HG03280 (cell line): ENCODE measurements around the gene RADIL.

ENCODE experiments used
- ATAC-seq: cut with Tn5 transposase; IDR thresholded peaks from one replicate; pipeline ENCODE4 v1.9.1; 2021; ENCODE audit warnings: mild to moderate bottlenecking, moderate library complexity; ENCODE audit not compliant: unreplicated experiment

RADIL gene

GRCh38 chr7:4851459-4852422, 31.8 kb downstream of the RADIL start:
- no peak for ATAC-seq

- ATAC-seq: no peak
Observed at GRCh38 chr7:4850262-4850795, 33.2 kb downstream of the RADIL start.

- no peak for ATAC-seq
Observed at GRCh38 chr7:4849390-4849789, 34.1 kb downstream of the RADIL start.

- ATAC-seq: no peak
Observed at GRCh38 chr7:4845740-4846142, 37.8 kb downstream of the RADIL start.

GRCh38 chr7:4842319-4843064, 41.0 kb downstream of the RADIL start:
- ATAC-seq: no peak

GRCh38 chr7:4841836-4842235, 41.7 kb downstream of the RADIL start:
- ATAC-seq: no peak

- ATAC-seq: no peak
Observed at GRCh38 chr7:4841007-4841784, 42.3 kb downstream of the RADIL start.

- ATAC-seq: no peak
Observed at GRCh38 chr7:4840079-4840501, 43.4 kb downstream of the RADIL start.

GRCh38 chr7:4838626-4839334, 44.7 kb downstream of the RADIL start:
- no peak for ATAC-seq

- no peak for ATAC-seq
Observed at GRCh38 chr7:4837803-4838625, 45.5 kb downstream of the RADIL start.

GRCh38 chr7:4837041-4837802, 46.3 kb downstream of the RADIL start:
- ATAC-seq: no peak

GRCh38 chr7:4836206-4836661, 47.3 kb downstream of the RADIL start:
- ATAC-seq: no peak

- ATAC-seq: no peak
Observed at GRCh38 chr7:4835398-4836205, 47.9 kb downstream of the RADIL start.

- no peak for ATAC-seq
Observed at GRCh38 chr7:4834601-4835397, 48.7 kb downstream of the RADIL start.

GRCh38 chr7:4833691-4834600, 49.6 kb downstream of the RADIL start:
- ATAC-seq: no peak

- no peak for ATAC-seq
Observed at GRCh38 chr7:4833176-4833575, 50.3 kb downstream of the RADIL start.
